GM12875 (cell line): ENCODE measurements around the gene TMEM117.
"Not testable (repeated sequence)": the region's sequence is repeated elsewhere in the genome, so short reads cannot be mapped to it uniquely, and the experiment has no call there.

ENCODE experiments used
- H3K4me3 ChIP-seq: one replicate; pipeline ENCODE4 v1.5.1; 2011; ENCODE audit warnings: low read depth, low read length, control low read depth
- CTCF ChIP-seq: IDR thresholded peaks from 2 replicates; pipeline ENCODE4 v1.5.1; 2011; ENCODE audit warnings: low read depth, mild to moderate bottlenecking, control low read depth, inconsistent platforms, low read length, moderate library complexity, borderline replicate concordance; ENCODE audit not compliant: insufficient read depth

Gene TMEM117

DNA sequence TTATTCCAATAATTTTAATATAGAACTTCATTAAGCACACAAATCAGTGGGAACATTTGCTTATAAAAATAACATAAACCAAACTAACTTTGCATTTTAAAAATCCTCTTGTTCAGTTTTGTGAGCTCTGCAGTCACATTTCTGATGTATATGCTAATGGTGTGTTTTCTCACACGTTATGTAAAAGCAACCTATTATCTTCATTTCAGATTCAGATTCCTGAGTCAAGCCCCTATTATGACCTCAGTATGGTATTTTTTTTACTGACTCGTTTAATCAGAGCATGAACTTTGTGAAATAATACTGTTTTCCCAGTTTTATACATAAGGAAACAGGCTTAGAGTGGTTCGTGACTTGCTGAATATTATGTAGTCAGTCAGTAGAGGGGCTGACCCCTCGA, 394.0 kb downstream of the TMEM117 start:
- H3K4me3 ChIP-seq = no peak overlapping the region

GRCh38 chr12:44235674-44236073, 399.8 kb downstream of the TMEM117 start:
- no peak overlapping the region for H3K4me3 ChIP-seq
- no peak for TF ChIP-seq CTCF

More for the DNA sequence above, 394.0 kb downstream of the TMEM117 start:
- TF ChIP-seq CTCF = no peak

DNA sequence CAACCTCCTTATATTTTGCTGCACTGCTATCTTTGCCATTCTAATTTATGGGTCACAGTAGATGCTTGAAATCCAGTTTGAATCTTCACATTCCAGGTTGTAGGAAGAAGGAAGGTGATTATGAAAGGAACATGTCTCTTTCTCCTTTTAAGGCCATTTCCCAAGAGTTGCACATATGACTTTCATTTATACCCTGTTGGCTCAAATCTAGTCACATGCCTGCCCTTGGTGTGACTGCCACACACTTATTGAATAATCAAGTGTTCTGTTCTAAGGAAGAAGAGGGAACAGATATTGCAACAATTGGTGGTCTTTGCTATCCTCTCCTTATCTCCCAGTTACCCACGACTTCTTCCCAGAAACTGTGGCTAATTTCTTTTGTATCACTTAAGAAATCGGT, 404.3 kb downstream of the TMEM117 start:
- no peak for TF ChIP-seq CTCF
- H3K4me3 ChIP-seq = no peak overlapping the region

- no peak for TF ChIP-seq CTCF
- no peak overlapping the region for H3K4me3 ChIP-seq
These were observed 410.1 kb downstream of the TMEM117 start for GRCh38 chr12:44245932-44246331.

DNA sequence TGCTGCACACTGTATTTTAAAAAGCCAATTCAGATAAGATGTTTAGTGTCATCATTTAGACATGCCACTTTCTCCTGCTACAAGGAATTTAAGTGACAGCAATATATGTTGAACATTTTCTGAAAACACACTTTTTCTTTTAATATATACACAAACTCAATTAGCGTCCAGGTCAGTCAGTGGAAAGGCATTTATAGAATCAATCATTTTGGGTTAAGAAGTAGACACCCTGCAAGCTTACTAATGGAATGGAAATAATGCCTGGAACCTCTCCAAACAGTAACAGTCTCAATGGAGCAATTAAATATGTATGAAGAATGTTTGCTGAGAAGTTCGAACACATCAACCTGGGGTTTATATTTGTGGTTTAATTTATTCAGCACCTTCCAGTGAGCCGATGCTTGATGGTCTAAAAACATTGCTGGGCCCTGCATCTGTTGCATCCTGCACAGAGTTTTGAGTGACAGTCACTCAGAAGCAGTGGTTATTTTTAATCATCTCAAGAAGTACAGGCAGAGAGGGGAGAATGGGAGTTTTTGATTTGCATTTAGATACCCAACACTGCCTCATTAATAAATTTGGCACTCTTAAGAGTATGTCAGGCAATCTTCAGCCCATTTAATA, 410.7 kb downstream of the TMEM117 start:
- no peak for TF ChIP-seq CTCF
- no peak overlapping the region for H3K4me3 ChIP-seq

DNA sequence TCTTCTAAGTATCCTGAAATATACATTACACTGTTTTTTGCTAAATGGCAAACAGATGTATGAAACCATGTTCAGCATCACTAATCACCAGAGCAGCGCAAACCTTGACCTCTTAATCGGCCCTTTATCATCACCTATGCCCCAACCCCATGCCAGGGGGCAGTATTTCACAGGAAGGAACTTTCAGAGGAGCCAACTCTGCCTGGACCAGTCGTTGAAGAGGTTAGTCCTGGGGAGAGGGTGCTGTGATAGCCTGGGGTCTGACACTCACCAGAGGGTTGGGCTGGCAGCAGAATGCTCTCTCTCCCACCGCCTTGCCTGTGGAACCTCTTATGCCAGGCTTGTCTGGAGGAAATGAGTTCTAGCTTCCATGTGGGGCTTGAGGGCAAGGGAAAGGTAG, 411.7 kb downstream of the TMEM117 start:
- no peak for TF ChIP-seq CTCF
- no peak overlapping the region for H3K4me3 ChIP-seq

DNA sequence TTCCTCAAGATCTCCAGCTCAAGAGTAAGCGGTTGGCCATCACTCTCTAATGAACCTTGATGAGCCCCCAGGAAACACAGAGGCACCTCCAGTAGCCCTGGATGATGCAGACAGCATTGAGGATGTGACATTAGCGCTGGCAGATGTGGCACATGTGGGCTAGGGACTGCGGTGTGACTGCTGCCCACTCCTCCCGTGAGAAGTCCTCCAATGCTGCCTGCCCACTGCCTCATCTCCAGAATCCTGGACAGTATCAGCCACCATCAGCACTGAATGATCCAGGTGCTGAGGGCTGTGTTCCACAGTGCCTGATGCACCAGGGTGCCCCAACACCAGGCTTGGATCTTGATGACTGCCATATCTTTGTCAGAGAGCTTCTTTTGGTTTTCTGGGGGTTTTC, 412.6 kb downstream of the TMEM117 start:
- no peak for TF ChIP-seq CTCF
- H3K4me3 ChIP-seq = no peak overlapping the region

DNA sequence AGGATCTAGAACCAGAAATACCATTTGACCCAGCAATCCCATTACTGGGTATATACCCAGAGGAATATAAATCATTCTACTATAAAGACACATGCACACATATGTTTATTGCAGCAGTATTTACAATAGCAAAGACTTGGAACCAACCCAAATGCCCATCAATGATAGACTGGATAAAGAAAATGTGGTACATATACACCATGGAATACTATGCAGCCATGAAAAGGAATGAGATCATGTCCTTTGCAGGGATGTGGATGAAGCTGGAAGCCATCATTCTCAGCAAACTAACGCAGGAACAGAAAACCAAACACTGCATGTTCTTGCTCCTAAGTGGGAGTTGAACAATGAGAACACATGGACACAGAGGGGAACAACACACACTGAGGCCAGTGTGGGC, 414.6 kb downstream of the TMEM117 start:
- not testable (repeated sequence) for H3K4me3 ChIP-seq
